GM06990 (cell line): Measurements from ENCODE around the gene RNF217.
"Not testable (repeated sequence)": the region's sequence is repeated elsewhere in the genome, so short reads cannot be mapped to it uniquely, and the experiment has no call there.

ENCODE experiments used
- DNase-seq: peaks from one replicate; pipeline ENCODE4 v3.0.0-alpha.2; 2011; ENCODE audit not compliant: insufficient read length; ENCODE audit errors: extremely low read depth
- H3K27me3 ChIP-seq: replicated peaks from 2 replicates; pipeline ENCODE4 v1.6.0; 2011; ENCODE audit warnings: low read length; ENCODE audit not compliant: control insufficient read depth, insufficient read depth
- H3K36me3 ChIP-seq: 2 replicates; pipeline ENCODE4 v1.5.1; 2011; ENCODE audit warnings: low read length; ENCODE audit not compliant: control insufficient read depth, insufficient read depth
- H3K4me3 ChIP-seq: replicated peaks from 2 replicates; pipeline ENCODE4 v1.5.1; 2011; ENCODE audit warnings: low read depth, mild to moderate bottlenecking, control low read depth, low read length
- CTCF ChIP-seq: IDR thresholded peaks from 2 replicates; pipeline ENCODE4 v1.5.1; 2011; ENCODE audit warnings: low read length, control low read depth, mild to moderate bottlenecking, inconsistent platforms; ENCODE audit not compliant: insufficient read depth, poor library complexity, severe bottlenecking

RNF217 gene

GRCh38 chr6:124961777-124962638 is at the start of gene RNF217:
Gene RNF217 (plus strand): TSS chr6:124962437. CDS start chr6:124962545, 108 bp downstream.
- DNase-seq, result peak; percentile 16
- no peak within 1 kb of the TSS for H3K4me3 ChIP-seq
- TF ChIP-seq CTCF, result no peak
- no peaks in the 10 kb centered on the region for H3K36me3 ChIP-seq
- H3K27me3 ChIP-seq, result no peaks in the 10 kb centered on the region

GRCh38 chr6:124913056-124913455 is 49.2 kb upstream of the RNF217 start:
- DNase-seq, result no peak
- Histone ChIP-seq H3K27me3 (no peaks in the 10 kb centered on the region), H3K4me3 (no peak overlapping the region), H3K36me3 (no peaks in the 10 kb centered on the region)
- TF ChIP-seq CTCF, result no peak

GRCh38 chr6:124917769-124918168 is 44.5 kb upstream of the RNF217 start:
- H3K36me3 ChIP-seq, result no peaks in the 10 kb centered on the region
- no peak overlapping the region for H3K4me3 ChIP-seq
- TF ChIP-seq CTCF, result no peak
- DNase-seq, result no peak
- no peaks in the 10 kb centered on the region for H3K27me3 ChIP-seq

GRCh38 chr6:124919703-124920102 is 42.5 kb upstream of the RNF217 start:
- H3K36me3 ChIP-seq, H3K4me3 ChIP-seq, DNase-seq, H3K27me3 ChIP-seq: not testable (repeated sequence)

- Histone ChIP-seq H3K27me3 (no peaks in the 10 kb centered on the region), H3K4me3 (no peak overlapping the region), H3K36me3 (no peaks in the 10 kb centered on the region)
- DNase-seq, result no peak
- no peak for TF ChIP-seq CTCF
Observed at GRCh38 chr6:124924333-124924759, 37.9 kb upstream of the RNF217 start.

- H3K36me3 ChIP-seq, result no peaks in the 10 kb centered on the region
- no peak for DNase-seq
- no peak overlapping the region for H3K4me3 ChIP-seq
- no peak for TF ChIP-seq CTCF
- no peaks in the 10 kb centered on the region for H3K27me3 ChIP-seq
Observed at GRCh38 chr6:124926435-124926834, 35.8 kb upstream of the RNF217 start.
